GM21390 (cell line): ENCODE data around the gene KRT82.

ENCODE experiments used
- ATAC-seq: cut with Tn5 transposase; IDR thresholded peaks from one replicate; pipeline ENCODE4 v1.9.1; 2021; ENCODE audit not compliant: unreplicated experiment

Gene KRT82

GRCh38 chr12:52436000-52436827 is 30.1 kb upstream of the KRT82 start:
- ATAC-seq, result no peak

- ATAC-seq, result no peak
Observed at GRCh38 chr12:52435659-52435999, 29.5 kb upstream of the KRT82 start.

- no peak for ATAC-seq
Observed at GRCh38 chr12:52434760-52435530, 28.8 kb upstream of the KRT82 start.

- no peak for ATAC-seq
Observed at GRCh38 chr12:52434081-52434733, 28.1 kb upstream of the KRT82 start, which contains the start of gene KRT75. Gene KRT75 (minus strand): TSS chr12:52434371. CDS start chr12:52434304, 67 bp downstream.

- no peak for ATAC-seq
Observed at GRCh38 chr12:52433501-52434080, 27.5 kb upstream of the KRT82 start.

- no peak for ATAC-seq
Observed at GRCh38 chr12:52432559-52433207, 26.5 kb upstream of the KRT82 start.

- ATAC-seq, result no peak
Observed at GRCh38 chr12:52428121-52428520, 22.0 kb upstream of the KRT82 start.

- ATAC-seq, result no peak
Observed at GRCh38 chr12:52427083-52427482, 20.9 kb upstream of the KRT82 start.

GRCh38 chr12:52426034-52426433 is 19.9 kb upstream of the KRT82 start:
- no peak for ATAC-seq

GRCh38 chr12:52425466-52425865 is 19.3 kb upstream of the KRT82 start:
- ATAC-seq, result no peak

- ATAC-seq, result no peak
Observed at GRCh38 chr12:52423661-52424500, 17.7 kb upstream of the KRT82 start.

- no peak for ATAC-seq
Observed at GRCh38 chr12:52423035-52423434, 16.9 kb upstream of the KRT82 start.

- ATAC-seq, result no peak
Observed at GRCh38 chr12:52419656-52420055, 13.5 kb upstream of the KRT82 start.

GRCh38 chr12:52418576-52419110 is 12.5 kb upstream of the KRT82 start:
- ATAC-seq, result no peak

GRCh38 chr12:52417740-52418139 is 11.6 kb upstream of the KRT82 start:
- no peak for ATAC-seq

GRCh38 chr12:52416795-52417194 is 10.7 kb upstream of the KRT82 start:
- ATAC-seq, result no peak

- ATAC-seq, result no peak
Observed at GRCh38 chr12:52415870-52416750, 10.0 kb upstream of the KRT82 start.

GRCh38 chr12:52414936-52415335 is 8.8 kb upstream of the KRT82 start:
- no peak for ATAC-seq
